ENCODE measurements around the gene NDUFA11.

NDUFA11 gene

GRCh38 chr19:5932609-5933262 lies 29.1 kb upstream of the NDUFA11 start:
- DNase-seq (ENCODE audit: low read depth in 2 of 2), result no peak

GRCh38 chr19:5932146-5932545 lies 28.6 kb upstream of the NDUFA11 start:
- DNase-seq (ENCODE audit: low read depth in 2 of 2), result no peak

DNA sequence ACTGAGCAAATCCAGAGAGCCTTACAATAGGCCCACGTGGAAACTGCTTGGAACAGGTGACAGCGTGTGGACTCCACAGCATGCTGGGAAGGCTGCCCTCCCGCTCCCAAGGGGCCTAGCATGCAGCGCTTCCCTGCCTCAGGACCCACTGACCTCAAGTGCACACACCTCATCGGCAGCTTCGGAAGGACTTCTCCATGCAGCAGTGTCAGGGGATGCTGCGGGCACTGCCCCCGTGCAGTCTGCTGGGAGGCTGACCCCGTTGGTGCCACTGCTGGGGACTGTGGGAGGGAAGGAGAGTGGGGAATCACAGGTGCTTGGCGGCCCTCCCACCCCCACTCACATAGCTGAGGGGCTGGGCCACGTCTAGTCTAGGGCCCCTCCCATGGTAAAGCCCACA lies 27.7 kb upstream of the NDUFA11 start:
- DNase-seq (ENCODE audit: low read depth in 2 of 2), result no peak

- DNase-seq (ENCODE audit: low read depth in 2 of 2), result no peak
Measured at GRCh38 chr19:5929625-5930024, 26.0 kb upstream of the NDUFA11 start.

GRCh38 chr19:5929179-5929578 lies 25.6 kb upstream of the NDUFA11 start:
- DNase-seq (ENCODE audit: low read depth in 2 of 2), result no peak

DNA sequence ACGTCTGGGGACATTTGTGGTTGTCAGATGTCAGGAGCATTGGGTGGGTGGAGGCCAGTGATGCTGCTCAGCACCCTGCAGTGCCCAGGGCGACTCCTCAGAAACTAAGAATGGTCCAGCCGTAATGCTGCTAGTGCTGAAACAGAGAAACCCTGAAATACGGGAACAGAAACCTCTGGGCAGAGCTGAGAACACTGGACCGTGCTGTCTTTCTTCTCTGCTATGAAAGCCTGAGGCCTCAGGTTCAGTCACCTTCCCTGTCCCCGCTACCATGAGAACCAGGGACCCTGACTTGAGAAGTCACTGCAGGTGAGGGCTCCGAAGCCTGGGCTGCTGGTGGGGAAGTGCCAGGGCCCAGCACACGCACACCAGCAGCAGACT lies 23.8 kb upstream of the NDUFA11 start:
- no peak for DNase-seq (ENCODE audit: low read depth in 2 of 2)

GRCh38 chr19:5926641-5927440 lies 23.3 kb upstream of the NDUFA11 start:
- no peak for DNase-seq (ENCODE audit: low read depth in 2 of 2)

GRCh38 chr19:5925830-5926427 lies 22.3 kb upstream of the NDUFA11 start:
- no peak for DNase-seq (ENCODE audit: low read depth in 2 of 2)

GRCh38 chr19:5923356-5923755 lies 19.8 kb upstream of the NDUFA11 start:
- no peak for DNase-seq (ENCODE audit: low read depth in 2 of 2)

- DNase-seq (ENCODE audit: low read depth in 2 of 2), result no peak
Measured at GRCh38 chr19:5922161-5922545, 18.6 kb upstream of the NDUFA11 start.

- no peak for DNase-seq (ENCODE audit: low read depth in 2 of 2)
Measured at GRCh38 chr19:5921516-5922160, 18.0 kb upstream of the NDUFA11 start.

DNA sequence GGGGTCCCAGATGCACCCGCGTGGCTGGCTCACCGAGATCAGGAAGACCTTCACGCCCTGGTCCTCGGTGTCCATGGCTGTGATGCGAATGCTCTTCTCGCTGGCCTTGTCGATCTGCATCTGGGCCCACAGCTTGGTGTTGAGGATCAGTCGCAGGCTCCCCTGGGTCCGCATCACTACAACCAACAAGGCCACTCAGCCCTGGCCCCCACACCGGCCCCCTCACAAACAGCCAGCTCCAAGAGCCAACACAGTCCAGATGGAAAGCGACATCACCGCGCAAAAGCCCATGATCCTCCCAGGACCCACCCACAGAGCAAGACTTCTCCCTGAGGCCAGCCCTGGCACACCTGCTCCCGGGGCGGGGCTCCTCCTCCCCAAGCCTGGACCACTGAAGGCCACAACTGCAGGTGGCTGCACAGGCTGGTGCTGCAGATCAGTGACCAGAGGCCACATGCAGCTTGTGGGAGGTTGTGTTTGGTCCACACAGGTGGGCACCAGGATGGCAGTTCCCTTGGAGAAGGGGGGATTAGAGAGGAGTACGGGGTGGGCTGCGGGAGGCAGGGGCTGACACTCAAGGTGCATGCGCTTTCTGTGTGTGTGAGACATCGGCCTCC lies 15.0 kb upstream of the NDUFA11 start:
- no peak for DNase-seq (ENCODE audit: low read depth in 2 of 2)

- DNase-seq (ENCODE audit: low read depth in 2 of 2), result no peak
Measured at GRCh38 chr19:5917431-5918107, 14.0 kb upstream of the NDUFA11 start.

GRCh38 chr19:5916181-5916708 lies 12.7 kb upstream of the NDUFA11 start:
- no peak for DNase-seq (ENCODE audit: low read depth in 2 of 2)

- DNase-seq (ENCODE audit: low read depth in 2 of 2), result no peak
Measured at GRCh38 chr19:5915782-5916165, 12.2 kb upstream of the NDUFA11 start.

GRCh38 chr19:5914946-5915781 lies 11.6 kb upstream of the NDUFA11 start:
- no peak for DNase-seq (ENCODE audit: low read depth in 2 of 2)

DNA sequence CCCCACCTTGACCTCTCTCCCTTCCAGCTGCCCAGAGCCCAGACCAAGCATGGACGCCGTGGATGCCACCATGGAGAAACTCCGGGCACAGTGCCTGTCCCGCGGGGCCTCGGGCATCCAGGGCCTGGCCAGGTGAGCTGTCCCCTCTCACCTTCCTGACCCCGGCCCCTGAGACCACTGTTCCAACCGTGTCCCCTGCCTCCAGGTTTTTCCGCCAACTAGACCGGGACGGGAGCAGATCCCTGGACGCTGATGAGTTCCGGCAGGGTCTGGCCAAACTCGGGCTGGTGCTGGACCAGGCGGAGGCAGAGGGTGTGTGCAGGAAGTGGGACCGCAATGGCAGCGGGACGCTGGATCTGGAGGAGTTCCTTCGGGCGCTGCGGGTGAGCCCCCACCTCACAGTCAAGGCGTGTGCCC lies 10.8 kb upstream of the NDUFA11 start:
- DNase-seq (ENCODE audit: low read depth in 2 of 2), result no peak

DNA sequence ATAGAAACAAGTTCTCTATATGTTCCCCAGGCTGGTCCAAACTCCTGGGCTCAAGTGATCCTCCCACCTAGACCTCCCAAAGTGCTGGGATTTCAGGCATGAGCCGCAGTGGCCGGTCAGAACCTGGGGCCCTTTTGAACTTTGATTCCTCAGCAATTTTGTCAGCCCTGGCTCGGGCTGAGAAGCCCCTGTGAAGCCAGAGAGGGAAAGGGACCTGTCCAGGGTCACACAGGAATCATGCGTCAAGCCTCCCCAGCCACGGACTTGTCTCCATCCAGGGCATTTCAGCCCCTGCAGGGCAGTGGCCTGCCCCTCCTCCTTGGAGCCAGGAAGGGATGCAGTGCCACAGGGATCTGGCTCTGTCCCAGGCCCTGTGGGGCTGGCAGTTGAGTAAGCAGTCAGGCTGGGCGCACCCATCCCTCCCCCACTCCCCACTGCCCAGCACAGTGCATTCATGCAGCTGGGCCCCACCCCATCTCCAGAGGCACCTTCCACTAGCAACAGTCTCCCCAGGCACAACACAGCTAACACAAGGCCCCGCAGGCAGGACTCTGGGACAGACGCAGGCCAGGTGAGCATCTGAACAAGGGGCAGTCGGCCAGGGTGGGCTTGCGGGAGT lies 10.3 kb upstream of the NDUFA11 start, which contains the start of gene CAPS:
Gene CAPS, plus strand, starts transcription at position 516 of the 619 bp plus-strand sequence. CDS start 153 bp downstream, outside the sequence.
- DNase-seq (ENCODE audit: low read depth in 2 of 2), result no peak

- no peak for DNase-seq (ENCODE audit: low read depth in 2 of 2)
Measured at GRCh38 chr19:5911366-5911765, 7.8 kb upstream of the NDUFA11 start.

GRCh38 chr19:5910638-5910907 lies 7.0 kb upstream of the NDUFA11 start:
- no peak for DNase-seq (ENCODE audit: low read depth in 2 of 2)

Measured in stimulated activated CD8-positive, alpha-beta memory T cell treated with anti-CD3 and anti-CD28 coated beads, Interleukin-7, amount 100 ng/mL, for 4 hours (primary cell).